ENCODE results near the gene ERCC1.

DNA sequence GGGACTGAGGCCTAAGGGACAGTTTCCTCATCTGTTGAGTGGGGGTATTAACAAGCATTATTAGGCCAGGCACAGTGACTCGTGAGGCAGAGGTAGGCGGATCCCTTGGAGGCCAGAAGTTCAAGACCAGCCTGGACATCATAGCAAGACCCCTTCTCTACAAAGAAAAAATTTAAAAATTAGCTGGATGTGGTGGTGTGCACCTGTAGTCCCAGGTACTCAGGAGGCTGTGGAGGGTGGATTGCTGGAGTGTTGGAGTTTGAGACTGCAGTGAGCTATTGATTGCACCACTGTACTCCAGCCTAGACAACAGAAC is 32.7 kb upstream of the ERCC1 start:
- no peak for TF ChIP-seq POLR2A (IDR thresholded peaks at IDR 0.05)
- TF ChIP-seq, protein P1, sequence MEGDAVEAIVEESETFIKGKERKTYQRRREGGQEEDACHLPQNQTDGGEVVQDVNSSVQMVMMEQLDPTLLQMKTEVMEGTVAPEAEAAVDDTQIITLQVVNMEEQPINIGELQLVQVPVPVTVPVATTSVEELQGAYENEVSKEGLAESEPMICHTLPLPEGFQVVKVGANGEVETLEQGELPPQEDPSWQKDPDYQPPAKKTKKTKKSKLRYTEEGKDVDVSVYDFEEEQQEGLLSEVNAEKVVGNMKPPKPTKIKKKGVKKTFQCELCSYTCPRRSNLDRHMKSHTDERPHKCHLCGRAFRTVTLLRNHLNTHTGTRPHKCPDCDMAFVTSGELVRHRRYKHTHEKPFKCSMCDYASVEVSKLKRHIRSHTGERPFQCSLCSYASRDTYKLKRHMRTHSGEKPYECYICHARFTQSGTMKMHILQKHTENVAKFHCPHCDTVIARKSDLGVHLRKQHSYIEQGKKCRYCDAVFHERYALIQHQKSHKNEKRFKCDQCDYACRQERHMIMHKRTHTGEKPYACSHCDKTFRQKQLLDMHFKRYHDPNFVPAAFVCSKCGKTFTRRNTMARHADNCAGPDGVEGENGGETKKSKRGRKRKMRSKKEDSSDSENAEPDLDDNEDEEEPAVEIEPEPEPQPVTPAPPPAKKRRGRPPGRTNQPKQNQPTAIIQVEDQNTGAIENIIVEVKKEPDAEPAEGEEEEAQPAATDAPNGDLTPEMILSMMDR (IDR thresholded peaks at IDR 0.05): no peak
